GM23338 (cell line): ENCODE results near the gene EVC2. TPM values are rescaled to one million over a fixed set of nuclear protein-coding genes. Genes with fewer than 3 reads are reported as not detected.

Source experiments
- ATAC-seq: fragments of 200-7000 bp; cut with Tn5 transposase; 3 replicates; pipeline ENCODE4 v1.9.1; 2020
- DNase-seq: peaks from one replicate; pipeline ENCODE4 v3.0.0-alpha.2; 2015; ENCODE audit warnings: low spot score
- H2AFZ ChIP-seq: fragments of 200-600 bp; sonication (generic); 2 replicates; pipeline ENCODE4 v1.8.0; 2016; ENCODE audit warnings: antibody characterized with exemption, mild to moderate bottlenecking, moderate library complexity
- H3F3A ChIP-seq: fragments of 200-600 bp; sonication (generic); replicated peaks from 2 replicates; pipeline ENCODE4 v1.8.0; 2017; ENCODE audit warnings: antibody characterized with exemption, mixed run types, low read depth
- H3K27ac ChIP-seq: fragments of 200-600 bp; sonication (generic); 2 replicates; pipeline ENCODE4 v1.6.1; 2016; ENCODE audit warnings: low read depth
- H3K27me3 ChIP-seq: fragments of 200-600 bp; sonication (generic); 2 replicates; pipeline ENCODE4 v1.8.0; 2016; ENCODE audit warnings: mild to moderate bottlenecking, mixed run types, moderate library complexity; ENCODE audit not compliant: insufficient read depth
- H3K36me3 ChIP-seq: fragments of 200-600 bp; sonication (generic); 2 replicates; pipeline ENCODE4 v1.8.0; 2016; ENCODE audit warnings: mild to moderate bottlenecking; ENCODE audit not compliant: insufficient read depth
- H3K4me1 ChIP-seq: fragments of 200-600 bp; sonication (generic); 2 replicates; pipeline ENCODE4 v1.8.0; 2016; ENCODE audit warnings: mild to moderate bottlenecking, moderate library complexity; ENCODE audit not compliant: insufficient read depth
- H3K4me2 ChIP-seq: fragments of 200-600 bp; sonication (generic); 2 replicates; pipeline ENCODE4 v1.7.1; 2017; ENCODE audit warnings: mixed run types
- H3K4me3 ChIP-seq: fragments of 200-600 bp; sonication (generic); 2 replicates; pipeline ENCODE4 v1.6.1; 2016; ENCODE audit warnings: mixed run types
- H3K79me2 ChIP-seq: fragments of 200-600 bp; sonication (generic); replicated peaks from 2 replicates; pipeline ENCODE4 v1.8.0; 2017; ENCODE audit warnings: mild to moderate bottlenecking; ENCODE audit not compliant: insufficient read depth
- H3K9me2 ChIP-seq: fragments of 200-600 bp; sonication (generic); 2 replicates; pipeline ENCODE4 v1.8.0; 2017; ENCODE audit not compliant: insufficient read depth
- H4K20me1 ChIP-seq: fragments of 200-600 bp; sonication (generic); replicated peaks from 2 replicates; pipeline ENCODE4 v1.8.0; 2017; ENCODE audit warnings: mild to moderate bottlenecking; ENCODE audit not compliant: insufficient read depth
- H3K27ac Mint-ChIP-seq: 2 replicates; pipeline ENCODE4 v1.8.0; 2020; ENCODE audit warnings: inconsistent platforms, mild to moderate bottlenecking, moderate library complexity, mixed read lengths
- H3K27me3 Mint-ChIP-seq: 3 replicates; pipeline ENCODE4 v1.8.0; 2022; ENCODE audit warnings: low read depth, mild to moderate bottlenecking, moderate library complexity, mixed read lengths, inconsistent platforms; ENCODE audit not compliant: insufficient read depth, poor library complexity
- H3K36me3 Mint-ChIP-seq: 3 replicates; pipeline ENCODE4 v1.8.0; 2021; ENCODE audit warnings: low read depth, mild to moderate bottlenecking, inconsistent platforms, moderate library complexity, mixed read lengths
- H3K4me1 Mint-ChIP-seq: 3 replicates; pipeline ENCODE4 v1.8.0; 2020; ENCODE audit warnings: mild to moderate bottlenecking, inconsistent platforms, mixed read lengths
- H3K4me3 Mint-ChIP-seq: 3 replicates; pipeline ENCODE4 v1.8.0; 2021; ENCODE audit warnings: moderate library complexity, mild to moderate bottlenecking, inconsistent platforms, mixed read lengths
- H3K9me3 Mint-ChIP-seq: 3 replicates; pipeline ENCODE4 v1.8.0; 2020; ENCODE audit warnings: moderate library complexity, mild to moderate bottlenecking, inconsistent platforms, mixed read lengths
- CREB1 ChIP-seq: fragments of 250-450 bp; sonication (Bioruptor Pico); IDR thresholded peaks from 2 replicates; pipeline ENCODE4 v1.5.0; 2020; ENCODE audit warnings: low read depth, mild to moderate bottlenecking, moderate library complexity
- JUNB ChIP-seq: IDR thresholded peaks from one replicate; pipeline ENCODE4 v1.6.1; 2016; ENCODE audit warnings: antibody characterized with exemption; ENCODE audit not compliant: unreplicated experiment
- ZNF114 ChIP-seq: fragments of 250-450 bp; sonication (Bioruptor Pico); IDR thresholded peaks from 2 replicates; pipeline ENCODE4 v1.5.0; 2020; ENCODE audit warnings: mild to moderate bottlenecking, moderate library complexity
- ZNF331 ChIP-seq: fragments of 250-450 bp; sonication (Bioruptor Pico); IDR thresholded peaks from 2 replicates; pipeline ENCODE4 v1.5.0; 2020; ENCODE audit warnings: low read depth, mild to moderate bottlenecking, moderate library complexity
- polyA plus RNA-seq: library from polyadenylated mRNA; unstranded; fragments of >200 nt; fragmentation: Nextera tagmentation; extraction: Ambion mirVana; gene quantifications from 2 replicates; pipeline ENCODE4 v1.2.1, GENCODE V29; 2016
- total RNA-seq: library from RNA; depleted of rRNA; stranded (reverse); fragments of >200 nt; shearing (Covaris generic); gene quantifications from 2 replicates; pipeline ENCODE4 v1.2.3, GENCODE V29; 2014
- TF ChIP-seq, protein P1 (sequence below): IDR thresholded peaks from one replicate; pipeline ENCODE4 v1.6.1; 2018; ENCODE audit warnings: antibody characterized with exemption; ENCODE audit not compliant: unreplicated experiment
- TF ChIP-seq, protein P2 (sequence below), 2 experiments: fragments of 200-600 bp in 1 of 2; sonication (generic) in 1 of 2; conservative IDR thresholded peaks; 2 replicates each; pipeline versions ENCODE4 v1.5.1 to v1.6.1; 2016 to 2017; ENCODE audit warnings: antibody characterized with exemption in 2 of 2, low read depth in 2 of 2, mild to moderate bottlenecking in 2 of 2, moderate library complexity in 1 of 2
- TF ChIP-seq, protein P3 (sequence below): fragments of 250-450 bp; sonication (Bioruptor Pico); IDR thresholded peaks from 2 replicates; pipeline ENCODE4 v1.5.0; 2020; ENCODE audit warnings: mild to moderate bottlenecking, moderate library complexity

EVC2 gene
- total and polyA plus RNA-seq, 2 experiments from 2014 or later = 3.4 to 11.5 TPM

DNA sequence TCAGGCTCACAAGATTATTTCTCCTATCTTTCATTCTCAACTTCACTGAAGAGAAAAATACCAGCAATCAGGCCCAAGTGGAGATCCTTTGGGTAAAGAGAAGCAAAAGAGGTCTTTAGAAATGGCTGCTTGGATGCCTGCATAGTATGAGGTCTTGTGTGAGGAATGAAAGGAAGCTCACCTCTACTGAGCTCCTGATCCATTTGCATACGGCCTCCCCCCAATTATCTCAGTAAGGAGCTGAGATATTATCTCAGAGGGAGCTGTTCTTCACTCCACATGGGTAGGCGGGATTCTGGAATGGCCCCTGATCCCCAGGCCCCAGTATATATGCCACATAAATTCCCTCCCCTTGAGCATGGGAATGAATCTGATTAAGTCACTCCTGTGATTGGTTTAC lies 75.8 kb downstream of the EVC2 start:
- no peaks in the 10 kb centered on the region for H3K27me3 Mint-ChIP-seq
- Histone ChIP-seq H4K20me1 (no peaks in the 10 kb centered on the region; the same call in 1 of the 2 replicates), H3K9me2 (no peaks in the 10 kb centered on the region), H3F3A (no peaks in the 10 kb centered on the region), H3K4me3 (no peak overlapping the region), H3K27ac (peak overlapping the region; percentile 73; the same call in 1 of the 2 replicates), H3K79me2 (no peaks in the 10 kb centered on the region), H2AFZ (no peak overlapping the region), H3K4me1 (no peaks in the 10 kb centered on the region; the same call in 1 of the 2 replicates), H3K36me3 (no peaks in the 10 kb centered on the region), H3K27me3 (no peaks in the 10 kb centered on the region), H3K4me2 (no peak overlapping the region)
- ATAC-seq = peak; percentile 27
- no peak overlapping the region for H3K4me3 Mint-ChIP-seq
- peaks cover 16% of the 10 kb centered on the region; the same call in 2 of the 3 replicates for H3K4me1 Mint-ChIP-seq
- peak overlapping the region; percentile 44; the same call in 1 of the 2 replicates for H3K27ac Mint-ChIP-seq
- TF ChIP-seq JUNB (no peak), ZNF331 (CRISPR knock-in tag) (no peak), ZNF114 (CRISPR knock-in tag) (no peak), CREB1 (no peak)
- TF ChIP-seq, protein P1, sequence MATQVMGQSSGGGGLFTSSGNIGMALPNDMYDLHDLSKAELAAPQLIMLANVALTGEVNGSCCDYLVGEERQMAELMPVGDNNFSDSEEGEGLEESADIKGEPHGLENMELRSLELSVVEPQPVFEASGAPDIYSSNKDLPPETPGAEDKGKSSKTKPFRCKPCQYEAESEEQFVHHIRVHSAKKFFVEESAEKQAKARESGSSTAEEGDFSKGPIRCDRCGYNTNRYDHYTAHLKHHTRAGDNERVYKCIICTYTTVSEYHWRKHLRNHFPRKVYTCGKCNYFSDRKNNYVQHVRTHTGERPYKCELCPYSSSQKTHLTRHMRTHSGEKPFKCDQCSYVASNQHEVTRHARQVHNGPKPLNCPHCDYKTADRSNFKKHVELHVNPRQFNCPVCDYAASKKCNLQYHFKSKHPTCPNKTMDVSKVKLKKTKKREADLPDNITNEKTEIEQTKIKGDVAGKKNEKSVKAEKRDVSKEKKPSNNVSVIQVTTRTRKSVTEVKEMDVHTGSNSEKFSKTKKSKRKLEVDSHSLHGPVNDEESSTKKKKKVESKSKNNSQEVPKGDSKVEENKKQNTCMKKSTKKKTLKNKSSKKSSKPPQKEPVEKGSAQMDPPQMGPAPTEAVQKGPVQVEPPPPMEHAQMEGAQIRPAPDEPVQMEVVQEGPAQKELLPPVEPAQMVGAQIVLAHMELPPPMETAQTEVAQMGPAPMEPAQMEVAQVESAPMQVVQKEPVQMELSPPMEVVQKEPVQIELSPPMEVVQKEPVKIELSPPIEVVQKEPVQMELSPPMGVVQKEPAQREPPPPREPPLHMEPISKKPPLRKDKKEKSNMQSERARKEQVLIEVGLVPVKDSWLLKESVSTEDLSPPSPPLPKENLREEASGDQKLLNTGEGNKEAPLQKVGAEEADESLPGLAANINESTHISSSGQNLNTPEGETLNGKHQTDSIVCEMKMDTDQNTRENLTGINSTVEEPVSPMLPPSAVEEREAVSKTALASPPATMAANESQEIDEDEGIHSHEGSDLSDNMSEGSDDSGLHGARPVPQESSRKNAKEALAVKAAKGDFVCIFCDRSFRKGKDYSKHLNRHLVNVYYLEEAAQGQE = no peak
- TF ChIP-seq, protein P2, sequence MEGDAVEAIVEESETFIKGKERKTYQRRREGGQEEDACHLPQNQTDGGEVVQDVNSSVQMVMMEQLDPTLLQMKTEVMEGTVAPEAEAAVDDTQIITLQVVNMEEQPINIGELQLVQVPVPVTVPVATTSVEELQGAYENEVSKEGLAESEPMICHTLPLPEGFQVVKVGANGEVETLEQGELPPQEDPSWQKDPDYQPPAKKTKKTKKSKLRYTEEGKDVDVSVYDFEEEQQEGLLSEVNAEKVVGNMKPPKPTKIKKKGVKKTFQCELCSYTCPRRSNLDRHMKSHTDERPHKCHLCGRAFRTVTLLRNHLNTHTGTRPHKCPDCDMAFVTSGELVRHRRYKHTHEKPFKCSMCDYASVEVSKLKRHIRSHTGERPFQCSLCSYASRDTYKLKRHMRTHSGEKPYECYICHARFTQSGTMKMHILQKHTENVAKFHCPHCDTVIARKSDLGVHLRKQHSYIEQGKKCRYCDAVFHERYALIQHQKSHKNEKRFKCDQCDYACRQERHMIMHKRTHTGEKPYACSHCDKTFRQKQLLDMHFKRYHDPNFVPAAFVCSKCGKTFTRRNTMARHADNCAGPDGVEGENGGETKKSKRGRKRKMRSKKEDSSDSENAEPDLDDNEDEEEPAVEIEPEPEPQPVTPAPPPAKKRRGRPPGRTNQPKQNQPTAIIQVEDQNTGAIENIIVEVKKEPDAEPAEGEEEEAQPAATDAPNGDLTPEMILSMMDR (conservative IDR thresholded peaks at IDR 0.05; ENCODE audit: low read depth in 2 of 2) = no peak
- TF ChIP-seq, protein P3, sequence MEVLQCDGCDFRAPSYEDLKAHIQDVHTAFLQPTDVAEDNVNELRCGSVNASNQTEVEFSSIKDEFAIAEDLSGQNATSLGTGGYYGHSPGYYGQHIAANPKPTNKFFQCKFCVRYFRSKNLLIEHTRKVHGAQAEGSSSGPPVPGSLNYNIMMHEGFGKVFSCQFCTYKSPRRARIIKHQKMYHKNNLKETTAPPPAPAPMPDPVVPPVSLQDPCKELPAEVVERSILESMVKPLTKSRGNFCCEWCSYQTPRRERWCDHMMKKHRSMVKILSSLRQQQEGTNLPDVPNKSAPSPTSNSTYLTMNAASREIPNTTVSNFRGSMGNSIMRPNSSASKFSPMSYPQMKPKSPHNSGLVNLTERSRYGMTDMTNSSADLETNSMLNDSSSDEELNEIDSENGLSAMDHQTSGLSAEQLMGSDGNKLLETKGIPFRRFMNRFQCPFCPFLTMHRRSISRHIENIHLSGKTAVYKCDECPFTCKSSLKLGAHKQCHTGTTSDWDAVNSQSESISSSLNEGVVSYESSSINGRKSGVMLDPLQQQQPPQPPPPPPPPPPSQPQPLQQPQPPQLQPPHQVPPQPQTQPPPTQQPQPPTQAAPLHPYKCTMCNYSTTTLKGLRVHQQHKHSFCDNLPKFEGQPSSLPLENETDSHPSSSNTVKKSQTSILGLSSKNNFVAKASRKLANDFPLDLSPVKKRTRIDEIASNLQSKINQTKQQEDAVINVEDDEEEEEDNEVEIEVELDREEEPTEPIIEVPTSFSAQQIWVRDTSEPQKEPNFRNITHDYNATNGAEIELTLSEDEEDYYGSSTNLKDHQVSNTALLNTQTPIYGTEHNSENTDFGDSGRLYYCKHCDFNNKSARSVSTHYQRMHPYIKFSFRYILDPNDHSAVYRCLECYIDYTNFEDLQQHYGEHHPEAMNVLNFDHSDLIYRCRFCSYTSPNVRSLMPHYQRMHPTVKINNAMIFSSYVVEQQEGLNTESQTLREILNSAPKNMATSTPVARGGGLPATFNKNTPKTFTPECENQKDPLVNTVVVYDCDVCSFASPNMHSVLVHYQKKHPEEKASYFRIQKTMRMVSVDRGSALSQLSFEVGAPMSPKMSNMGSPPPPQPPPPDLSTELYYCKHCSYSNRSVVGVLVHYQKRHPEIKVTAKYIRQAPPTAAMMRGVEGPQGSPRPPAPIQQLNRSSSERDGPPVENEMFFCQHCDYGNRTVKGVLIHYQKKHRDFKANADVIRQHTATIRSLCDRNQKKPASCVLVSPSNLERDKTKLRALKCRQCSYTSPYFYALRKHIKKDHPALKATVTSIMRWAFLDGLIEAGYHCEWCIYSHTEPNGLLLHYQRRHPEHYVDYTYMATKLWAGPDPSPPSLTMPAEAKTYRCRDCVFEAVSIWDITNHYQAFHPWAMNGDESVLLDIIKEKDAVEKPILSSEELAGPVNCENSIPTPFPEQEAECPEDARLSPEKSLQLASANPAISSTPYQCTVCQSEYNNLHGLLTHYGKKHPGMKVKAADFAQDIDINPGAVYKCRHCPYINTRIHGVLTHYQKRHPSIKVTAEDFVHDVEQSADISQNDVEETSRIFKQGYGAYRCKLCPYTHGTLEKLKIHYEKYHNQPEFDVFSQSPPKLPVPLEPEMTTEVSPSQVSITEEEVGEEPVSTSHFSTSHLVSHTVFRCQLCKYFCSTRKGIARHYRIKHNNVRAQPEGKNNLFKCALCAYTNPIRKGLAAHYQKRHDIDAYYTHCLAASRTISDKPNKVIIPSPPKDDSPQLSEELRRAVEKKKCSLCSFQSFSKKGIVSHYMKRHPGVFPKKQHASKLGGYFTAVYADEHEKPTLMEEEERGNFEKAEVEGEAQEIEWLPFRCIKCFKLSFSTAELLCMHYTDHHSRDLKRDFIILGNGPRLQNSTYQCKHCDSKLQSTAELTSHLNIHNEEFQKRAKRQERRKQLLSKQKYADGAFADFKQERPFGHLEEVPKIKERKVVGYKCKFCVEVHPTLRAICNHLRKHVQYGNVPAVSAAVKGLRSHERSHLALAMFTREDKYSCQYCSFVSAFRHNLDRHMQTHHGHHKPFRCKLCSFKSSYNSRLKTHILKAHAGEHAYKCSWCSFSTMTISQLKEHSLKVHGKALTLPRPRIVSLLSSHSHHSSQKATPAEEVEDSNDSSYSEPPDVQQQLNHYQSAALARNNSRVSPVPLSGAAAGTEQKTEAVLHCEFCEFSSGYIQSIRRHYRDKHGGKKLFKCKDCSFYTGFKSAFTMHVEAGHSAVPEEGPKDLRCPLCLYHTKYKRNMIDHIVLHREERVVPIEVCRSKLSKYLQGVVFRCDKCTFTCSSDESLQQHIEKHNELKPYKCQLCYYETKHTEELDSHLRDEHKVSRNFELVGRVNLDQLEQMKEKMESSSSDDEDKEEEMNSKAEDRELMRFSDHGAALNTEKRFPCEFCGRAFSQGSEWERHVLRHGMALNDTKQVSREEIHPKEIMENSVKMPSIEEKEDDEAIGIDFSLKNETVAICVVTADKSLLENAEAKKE (CRISPR knock-in tag) = 0 out of 2 replicates have a peak, but pooled peaks have one; percentile 40
- peaks cover 2% of the 10 kb centered on the region; the same call in 1 of the 3 replicates for H3K9me3 Mint-ChIP-seq
- peak; percentile 17 for DNase-seq
- 0 out of 3 replicates have a peak, but pooled peaks cover 3% of the 10 kb centered on the region for H3K36me3 Mint-ChIP-seq
